Thyroid gland (tissue), 4 donors: ENCODE results near the gene LMNTD2. TPM values are rescaled to one million over a fixed set of nuclear protein-coding genes. Genes with fewer than 3 reads are reported as not detected.

Source experiments
- DNase-seq, 2 donors: peaks; one replicate each; pipeline ENCODE4 v3.0.0-alpha.2; 2019
- H3K27ac ChIP-seq, 3 donors: fragments of 200-600 bp; sonication (generic); 1 replicate in 2 of 3; 2 replicates in 1 of 3; pipeline ENCODE4 v1.5.1; 2016 to 2019; ENCODE audit warnings: mild to moderate bottlenecking in 1 of 3, moderate library complexity in 1 of 3
- H3K27me3 ChIP-seq: fragments of 200-600 bp; sonication (generic); one replicate; pipeline ENCODE4 v1.5.1; 2019
- H3K36me3 ChIP-seq, 2 donors: fragments of 200-600 bp; sonication (generic); one replicate each; pipeline ENCODE4 v1.5.1; 2016 to 2019
- H3K4me1 ChIP-seq, 2 donors: fragments of 200-600 bp; sonication (generic); one replicate each; pipeline ENCODE4 v1.5.1; 2017 to 2019
- H3K4me3 ChIP-seq, 3 donors: fragments of 200-600 bp; sonication (generic); replicated peaks in 1 of 3; 1 replicate in 2 of 3; 2 replicates in 1 of 3; pipeline ENCODE4 v1.5.1; 2016; ENCODE audit warnings: mild to moderate bottlenecking in 1 of 3
- H3K9me3 ChIP-seq: fragments of 200-600 bp; sonication (generic); one replicate; pipeline ENCODE4 v1.5.1; 2017
- POLR2A ChIP-seq, 2 donors: fragments of 450-650 bp; IDR thresholded peaks; one replicate each; pipeline ENCODE4 v1.6.1; 2017; ENCODE audit warnings: antibody characterized with exemption in 2 of 2, mild to moderate bottlenecking in 2 of 2, moderate library complexity in 1 of 2
- WGBS, 2 donors: methylation state at CpG; one replicate each; pipeline ENCODE4 v1.1.5; 2017; 5-methylcytosine and 5-hydroxymethylcytosine counted together
- intact Hi-C: fragments of 100-400 bp; cut with DNase I; formaldehyde crosslinking; loops from one replicate; pipeline ENCODE4 v1.15.1; 2023
- total RNA-seq, 4 donors: library from RNA; depleted of rRNA; stranded (reverse); fragments of >200 nt; gene quantifications; one replicate each; pipeline ENCODE4 v1.2.3, GENCODE V29; 2016
- TF ChIP-seq, protein P1 (sequence below), 6 experiments: fragments of 200-600 bp in 3 of 6; fragments of 450-650 bp in 3 of 6; sonication (generic) in 3 of 6; IDR thresholded peaks; one replicate each; pipeline ENCODE4 v1.5.1; 2016 to 2019; ENCODE audit warnings: antibody characterized with exemption in 6 of 6, mild to moderate bottlenecking in 2 of 6, inconsistent platforms in 1 of 6, moderate library complexity in 1 of 6

LMNTD2 gene
- total RNA-seq, 4 donors from 2014 or later = 4.2 to 8.8 (median 6.6) TPM

- H3K36me3 ChIP-seq = peaks cover 66 to 86% of the 10 kb centered on the region in 2 donors
- no peak for DNase-seq
These were observed 41.2 kb upstream of the LMNTD2 start for GRCh38 chr11:601573-602245.

DNA sequence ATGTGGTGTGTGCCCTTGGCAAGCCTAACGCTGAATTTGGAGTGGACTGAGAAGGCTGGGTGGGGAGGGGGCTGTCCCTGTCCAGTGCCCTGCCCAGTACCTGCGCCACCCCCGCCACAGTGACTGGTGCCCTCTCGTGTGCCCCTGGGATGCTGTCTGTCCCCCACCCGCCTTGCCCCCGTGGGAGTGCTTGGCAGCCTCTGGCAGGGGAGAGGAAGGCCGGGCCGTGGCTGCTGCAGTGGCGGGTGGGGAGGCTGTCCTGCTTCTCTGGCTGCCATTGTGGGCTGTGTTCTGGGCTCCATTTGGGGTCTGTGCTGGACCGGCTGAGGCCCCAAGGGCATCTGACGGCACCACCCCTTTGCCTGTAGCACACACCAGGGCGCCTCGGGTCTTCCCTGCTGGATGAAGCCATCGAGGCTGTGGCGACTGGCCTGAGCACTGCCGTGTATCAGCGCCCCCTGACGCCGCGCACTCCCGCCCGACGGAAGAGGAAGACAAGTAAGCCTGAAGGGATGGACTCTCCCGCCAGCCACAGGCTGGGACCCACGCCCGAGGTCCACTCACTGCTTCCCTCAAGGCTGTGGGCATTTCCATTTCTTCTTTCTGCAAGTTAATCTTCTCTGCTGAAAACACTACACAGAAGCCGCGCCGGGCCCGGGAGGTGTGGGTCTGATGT, 37.6 kb upstream of the LMNTD2 start:
- H3K9me3 ChIP-seq = no peaks in the 10 kb centered on the region
- no peaks in the 10 kb centered on the region for H3K4me1 ChIP-seq
- no peak overlapping the region for H3K4me3 ChIP-seq
- no peak overlapping the region for H3K27ac ChIP-seq
- intact Hi-C loops = no loop called here
- no peak for DNase-seq
- WGBS, 2 donors = 96 to 99% methylated on average over 19 to 29 of the region's 30 CpGs
- H3K36me3 ChIP-seq = peaks cover 63 to 80% of the 10 kb centered on the region in 2 donors
- TF ChIP-seq POLR2A (IDR thresholded peaks at IDR 0.05) = no peak
- TF ChIP-seq, protein P1, sequence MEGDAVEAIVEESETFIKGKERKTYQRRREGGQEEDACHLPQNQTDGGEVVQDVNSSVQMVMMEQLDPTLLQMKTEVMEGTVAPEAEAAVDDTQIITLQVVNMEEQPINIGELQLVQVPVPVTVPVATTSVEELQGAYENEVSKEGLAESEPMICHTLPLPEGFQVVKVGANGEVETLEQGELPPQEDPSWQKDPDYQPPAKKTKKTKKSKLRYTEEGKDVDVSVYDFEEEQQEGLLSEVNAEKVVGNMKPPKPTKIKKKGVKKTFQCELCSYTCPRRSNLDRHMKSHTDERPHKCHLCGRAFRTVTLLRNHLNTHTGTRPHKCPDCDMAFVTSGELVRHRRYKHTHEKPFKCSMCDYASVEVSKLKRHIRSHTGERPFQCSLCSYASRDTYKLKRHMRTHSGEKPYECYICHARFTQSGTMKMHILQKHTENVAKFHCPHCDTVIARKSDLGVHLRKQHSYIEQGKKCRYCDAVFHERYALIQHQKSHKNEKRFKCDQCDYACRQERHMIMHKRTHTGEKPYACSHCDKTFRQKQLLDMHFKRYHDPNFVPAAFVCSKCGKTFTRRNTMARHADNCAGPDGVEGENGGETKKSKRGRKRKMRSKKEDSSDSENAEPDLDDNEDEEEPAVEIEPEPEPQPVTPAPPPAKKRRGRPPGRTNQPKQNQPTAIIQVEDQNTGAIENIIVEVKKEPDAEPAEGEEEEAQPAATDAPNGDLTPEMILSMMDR (IDR thresholded peaks at IDR 0.05) = no peak
- H3K27me3 ChIP-seq = no peaks in the 10 kb centered on the region

More at GRCh38 chr11:601573-602245, 41.2 kb upstream of the LMNTD2 start:
- Histone ChIP-seq H3K4me1 (no peaks in the 10 kb centered on the region), H3K27ac (no peak overlapping the region), H3K27me3 (no peaks in the 10 kb centered on the region), H3K4me3 (no peak overlapping the region), H3K9me3 (no peaks in the 10 kb centered on the region)
- TF ChIP-seq, protein P1 (IDR thresholded peaks at IDR 0.05) = no peak
- no peak for TF ChIP-seq POLR2A (IDR thresholded peaks at IDR 0.05)
- intact Hi-C loops = no loop called here
- 94 to 96% methylated on average over 23 of the region's 23 CpGs for WGBS, 2 donors

GRCh38 chr11:597166-597725, 36.7 kb upstream of the LMNTD2 start:
- no peak for DNase-seq
- peaks cover 70 to 83% of the 10 kb centered on the region in 2 donors for H3K36me3 ChIP-seq
- H3K9me3 ChIP-seq = no peaks in the 10 kb centered on the region
- intact Hi-C loops = no loop called here
- no peaks in the 10 kb centered on the region for H3K27me3 ChIP-seq
- H3K4me1 ChIP-seq = no peaks in the 10 kb centered on the region
- no peak overlapping the region for H3K27ac ChIP-seq
- TF ChIP-seq, protein P1 (IDR thresholded peaks at IDR 0.05) = no peak
- 85 to 87% methylated on average over 4 to 10 of the region's 29 CpGs for WGBS, 2 donors
- no peak overlapping the region for H3K4me3 ChIP-seq

DNA sequence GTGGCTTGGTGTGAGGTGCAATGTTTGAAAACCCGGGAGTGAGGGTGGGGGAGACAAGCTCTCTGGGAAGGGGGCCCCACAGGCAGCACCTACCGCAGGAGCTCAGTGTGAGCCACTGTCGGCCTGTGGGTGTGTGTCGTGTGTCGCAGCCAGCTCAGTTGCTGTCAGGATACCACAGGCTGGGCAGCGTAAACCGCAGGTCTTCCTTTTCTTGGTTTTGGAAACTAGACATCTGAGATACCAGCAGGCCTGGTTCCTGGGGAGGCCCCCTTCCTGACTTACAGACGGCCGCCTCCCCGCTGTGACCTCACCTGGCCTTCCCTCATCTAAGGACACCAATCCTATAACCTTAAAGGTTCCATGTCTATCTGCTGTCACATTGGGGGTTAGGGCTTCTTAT, 35.8 kb upstream of the LMNTD2 start:
- DNase-seq = no peak
- WGBS, 2 donors = 85 to 95% methylated on average over 9 of the region's 10 CpGs
- intact Hi-C loops = no loop called here
- no peaks in the 10 kb centered on the region for H3K4me1 ChIP-seq
- TF ChIP-seq, protein P1 (IDR thresholded peaks at IDR 0.05) = no peak
- TF ChIP-seq POLR2A (IDR thresholded peaks at IDR 0.05) = no peak
- H3K27me3 ChIP-seq = no peaks in the 10 kb centered on the region
- H3K36me3 ChIP-seq = peaks cover 68 to 79% of the 10 kb centered on the region in 2 donors
- no peak overlapping the region for H3K4me3 ChIP-seq
- no peak overlapping the region for H3K27ac ChIP-seq
- H3K9me3 ChIP-seq = no peaks in the 10 kb centered on the region

- H3K27ac ChIP-seq = no peak overlapping the region
- 93 to 96% methylated on average over 6 to 9 of the region's 10 CpGs for WGBS, 2 donors
- no peaks in the 10 kb centered on the region for H3K27me3 ChIP-seq
- DNase-seq = no peak
- intact Hi-C loops = no loop called here
- H3K4me3 ChIP-seq = no peak overlapping the region
- no peak for TF ChIP-seq POLR2A (IDR thresholded peaks at IDR 0.05)
- TF ChIP-seq, protein P1 (IDR thresholded peaks at IDR 0.05) = no peak
- no peaks in the 10 kb centered on the region for H3K9me3 ChIP-seq
- H3K4me1 ChIP-seq = no peaks in the 10 kb centered on the region
- H3K36me3 ChIP-seq = peaks cover 66 to 78% of the 10 kb centered on the region in 2 donors
These were observed 34.9 kb upstream of the LMNTD2 start for GRCh38 chr11:595400-595799.
